AG04450 (cell line): Measurements from ENCODE around the gene SLC46A1. TPM values are rescaled to one million over a fixed set of nuclear protein-coding genes. Genes with fewer than 3 reads are reported as not detected.

Experiments used
- CTCF ChIA-PET: fragments of 300-600, 350-600 bp; formaldehyde crosslinking; extraction: SDS; loops from one replicate; lab custom pipeline; 2022; ENCODE audit warnings: antibody characterized with exemption, inconsistent platforms; lab: Charles Lee
- POLR2A ChIA-PET: fragments of 350-600 bp; formaldehyde crosslinking; extraction: SDS; loops from one replicate; lab custom pipeline; 2021; ENCODE audit warnings: antibody characterized with exemption, inconsistent platforms; lab: Yijun Ruan, JAX
- DNase-seq: peaks from one replicate; pipeline ENCODE4 v3.0.0-alpha.2; 2011; ENCODE audit warnings: low read depth, low spot score
- H3K27ac ChIP-seq: one replicate; pipeline ENCODE4 v1.5.1; 2012; ENCODE audit warnings: low read depth, low read length, control low read depth
- H3K27me3 ChIP-seq: one replicate; pipeline ENCODE4 v1.6.0; 2012; ENCODE audit warnings: low read length; ENCODE audit not compliant: control insufficient read depth, insufficient read depth
- H3K4me3 ChIP-seq: 2 replicates; pipeline ENCODE4 v1.5.1; 2011; ENCODE audit warnings: mild to moderate bottlenecking, low read depth, low read length, control low read depth
- H3K9me3 ChIP-seq: 2 replicates; pipeline ENCODE4 v1.5.1; 2012; ENCODE audit warnings: low read length; ENCODE audit not compliant: control insufficient read depth, insufficient read depth
- CTCF ChIP-seq: IDR thresholded peaks from 2 replicates; pipeline ENCODE4 v1.5.1; 2011; ENCODE audit warnings: low read depth, low read length, control low read depth, inconsistent platforms
- polyA plus RNA-seq: library from polyadenylated mRNA; depleted of rRNA; stranded (reverse); fragments of >200 nt; gene quantifications from 2 replicates; pipeline ENCODE4 v1.2.3, GENCODE V29; 2011

The SLC46A1 gene
- polyA plus RNA-seq, 1 experiment: 2.5 TPM

GRCh38 chr17:28364665-28365363 is 41.2 kb downstream of the SLC46A1 start, which contains the start of gene SEBOX:
Gene SEBOX (minus strand): TSS chr17:28365199. CDS start chr17:28365151, 48 bp downstream.
- ChIA-PET POLR2A (no interaction called here), CTCF (no interaction called here)
- Histone ChIP-seq H3K27me3 (no peaks in the 10 kb centered on the region), H3K27ac (no peak within 1 kb of the TSS), H3K9me3 (no peaks in the 10 kb centered on the region), H3K4me3 (no peak within 1 kb of the TSS)
- DNase-seq: no peak
- no peak for TF ChIP-seq CTCF

GRCh38 chr17:28363776-28364650 is 42.0 kb downstream of the SLC46A1 start:
- Histone ChIP-seq H3K9me3 (no peaks in the 10 kb centered on the region), H3K4me3 (no peak overlapping the region), H3K27ac (no peak overlapping the region), H3K27me3 (no peaks in the 10 kb centered on the region)
- TF ChIP-seq CTCF: no peak
- ChIA-PET CTCF (no interaction called here), POLR2A (no interaction called here)
- DNase-seq: no peak

- Histone ChIP-seq H3K4me3 (no peak overlapping the region), H3K9me3 (no peaks in the 10 kb centered on the region), H3K27me3 (no peaks in the 10 kb centered on the region), H3K27ac (no peak overlapping the region)
- no peak for TF ChIP-seq CTCF
- CTCF ChIA-PET: no interaction called here
- no peak for DNase-seq
- POLR2A ChIA-PET: no interaction called here
Observed at GRCh38 chr17:28363186-28363585, 42.8 kb downstream of the SLC46A1 start.

- CTCF ChIA-PET: interaction anchor here (1.5 to 1.6 kb wide), 2 partner anchors 9 to 58 kb away, joined by 4 to 7 read pairs; no protein-coding TSS in a partner anchor
- H3K4me3 ChIP-seq: peak overlapping the region; percentile 96
- H3K9me3 ChIP-seq: no peaks in the 10 kb centered on the region; the same call in 1 of the 2 replicates
- peak overlapping the region; percentile 13 for H3K27ac ChIP-seq
- TF ChIP-seq CTCF: no peak
- POLR2A ChIA-PET: interaction anchor here (1.0 to 2.3 kb wide), 6 partner anchors 10 to 59 kb away, joined by 3 to 36 read pairs (median 12); partner anchors contain the start of genes IFT20, SARM1, TNFAIP1 and VTN
- no peaks in the 10 kb centered on the region for H3K27me3 ChIP-seq
- DNase-seq: no peak
Observed at GRCh38 chr17:28357901-28358197, 48.2 kb downstream of the SLC46A1 start.
